A673 (cell line): ENCODE results near the gene MOV10. TPM values are rescaled to one million over a fixed set of nuclear protein-coding genes. Genes with fewer than 3 reads are reported as not detected.
"Not testable (repeated sequence)": the region's sequence is repeated elsewhere in the genome, so short reads cannot be mapped to it uniquely, and the experiment has no call there.

Source experiments
- BruUV-seq: library from RNA; stranded (reverse); fragments of 400-500 nt; replicated peaks from 2 replicates; lab custom pipeline; 2021; lab: Mats Ljungman, UMichigan
- CTCF ChIA-PET: fragments of 300-600 bp; sonication (Branson Sonifier 250); formaldehyde crosslinking; loops from one replicate; lab custom pipeline; 2022; ENCODE audit warnings: antibody characterized with exemption; lab: Charles Lee
- POLR2A ChIA-PET: fragments of 300-600 bp; sonication (Branson Sonifier 250); formaldehyde crosslinking; loops from one replicate; lab custom pipeline; 2022; ENCODE audit warnings: antibody characterized with exemption; ENCODE audit not compliant: low non-redundant PET; lab: Charles Lee
- DNase-seq: peaks from one replicate; pipeline ENCODE4 v3.0.0-alpha.2; 2015; ENCODE audit warnings: low spot score
- H3K27ac ChIP-seq: fragments of 200-600 bp; sonication (generic); 2 replicates; pipeline ENCODE4 v1.5.1; 2016; ENCODE audit warnings: mixed run types, low read depth, mild to moderate bottlenecking, mixed read lengths, antibody characterized with exemption, low read length; ENCODE audit not compliant: poor library complexity, severe bottlenecking
- H3K27me3 ChIP-seq: fragments of 200-600 bp; sonication (generic); replicated peaks from 2 replicates; pipeline ENCODE4 v1.6.1; 2017; ENCODE audit warnings: mixed run types, low read depth, mild to moderate bottlenecking, mixed read lengths, antibody characterized with exemption, low read length; ENCODE audit not compliant: insufficient read depth, poor library complexity
- H3K36me3 ChIP-seq: fragments of 200-600 bp; sonication (generic); 2 replicates; pipeline ENCODE4 v1.6.1; 2016; ENCODE audit warnings: mixed run types, mild to moderate bottlenecking, mixed read lengths, antibody characterized with exemption, low read length; ENCODE audit not compliant: insufficient read depth, poor library complexity, severe bottlenecking
- H3K4me1 ChIP-seq: fragments of 200-600 bp; sonication (generic); 2 replicates; pipeline ENCODE4 v1.6.1; 2017; ENCODE audit warnings: mixed run types, mild to moderate bottlenecking, mixed read lengths, antibody characterized with exemption, low read length; ENCODE audit not compliant: insufficient read depth, poor library complexity, severe bottlenecking
- H3K4me3 ChIP-seq: fragments of 200-600 bp; sonication (generic); 2 replicates; pipeline ENCODE4 v1.5.1; 2016; ENCODE audit warnings: low read depth, mixed run types, mild to moderate bottlenecking, mixed read lengths, low read length; ENCODE audit not compliant: poor library complexity, severe bottlenecking
- H3K9me3 ChIP-seq: fragments of 200-600 bp; sonication (generic); 2 replicates; pipeline ENCODE4 v1.6.1; 2016; ENCODE audit warnings: mixed run types, low read depth, mild to moderate bottlenecking, mixed read lengths, antibody characterized with exemption, low read length; ENCODE audit not compliant: poor library complexity, severe bottlenecking
- EZH2 ChIP-seq: fragments of 200-600 bp; sonication (generic); IDR thresholded peaks from 2 replicates; pipeline ENCODE4 v1.6.1; 2017; ENCODE audit warnings: borderline replicate concordance, low read depth, mild to moderate bottlenecking, mixed read lengths, antibody characterized with exemption, low read length; ENCODE audit not compliant: poor library complexity, severe bottlenecking
- intact Hi-C: fragments of 100-400 bp; cut with micrococcal nuclease; formaldehyde crosslinking; loops from one replicate; pipeline ENCODE4 v1.10.0; 2022; ENCODE audit not compliant: unreplicated experiment
- total RNA-seq: library from RNA; stranded (reverse); gene quantifications from 2 replicates; pipeline ENCODE4 v1.2.3, GENCODE V29; 2021
- TF ChIP-seq, protein P1 (sequence below): fragments of 300-800, 200-600 bp; sonication (generic); conservative IDR thresholded peaks from 2 replicates; pipeline ENCODE4 v1.5.1; 2017; ENCODE audit warnings: low read depth, mild to moderate bottlenecking, antibody characterized with exemption, low read length, moderate library complexity, mixed read lengths

MOV10 gene
- total RNA-seq, 1 experiment from 2014 or later = 87.1 TPM

DNA sequence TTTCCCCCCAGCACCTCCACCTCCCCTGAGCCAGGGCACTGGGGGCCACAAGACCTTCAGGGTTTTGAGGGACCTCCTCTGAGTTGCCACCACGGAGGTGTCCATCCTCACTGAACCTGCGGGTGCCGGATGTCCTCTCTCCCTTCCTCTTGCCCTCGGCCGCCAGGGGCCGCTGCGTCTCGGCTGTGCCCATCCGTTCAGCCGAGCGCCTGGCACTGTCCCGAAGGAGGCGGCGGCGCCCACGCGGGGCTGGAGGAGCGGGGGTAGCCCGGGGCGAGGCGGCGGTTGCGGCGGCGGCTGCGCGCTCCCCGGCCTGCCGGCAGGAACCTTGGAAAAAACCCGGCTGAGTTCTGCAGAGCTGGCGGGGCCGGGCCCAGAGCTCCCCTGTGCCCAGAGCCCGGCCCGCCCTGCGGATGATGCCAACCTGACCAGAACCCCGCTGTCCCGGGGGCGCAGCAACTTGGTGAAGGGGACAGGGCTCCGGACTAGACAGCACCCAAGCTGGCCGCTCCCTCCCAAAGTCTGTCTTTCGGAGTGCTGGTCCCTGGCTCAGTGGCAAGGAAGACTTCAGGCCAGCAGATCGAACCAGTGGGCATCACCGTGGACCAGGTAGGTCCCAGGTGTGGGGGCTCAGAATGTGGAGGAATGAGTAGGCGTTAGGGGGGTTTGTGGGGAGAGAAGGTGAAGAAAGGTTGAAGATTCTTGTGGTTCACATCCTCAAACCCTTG is 44.4 kb downstream of the MOV10 start:
- POLR2A ChIA-PET = no interaction called here
- TF ChIP-seq, protein P1, sequence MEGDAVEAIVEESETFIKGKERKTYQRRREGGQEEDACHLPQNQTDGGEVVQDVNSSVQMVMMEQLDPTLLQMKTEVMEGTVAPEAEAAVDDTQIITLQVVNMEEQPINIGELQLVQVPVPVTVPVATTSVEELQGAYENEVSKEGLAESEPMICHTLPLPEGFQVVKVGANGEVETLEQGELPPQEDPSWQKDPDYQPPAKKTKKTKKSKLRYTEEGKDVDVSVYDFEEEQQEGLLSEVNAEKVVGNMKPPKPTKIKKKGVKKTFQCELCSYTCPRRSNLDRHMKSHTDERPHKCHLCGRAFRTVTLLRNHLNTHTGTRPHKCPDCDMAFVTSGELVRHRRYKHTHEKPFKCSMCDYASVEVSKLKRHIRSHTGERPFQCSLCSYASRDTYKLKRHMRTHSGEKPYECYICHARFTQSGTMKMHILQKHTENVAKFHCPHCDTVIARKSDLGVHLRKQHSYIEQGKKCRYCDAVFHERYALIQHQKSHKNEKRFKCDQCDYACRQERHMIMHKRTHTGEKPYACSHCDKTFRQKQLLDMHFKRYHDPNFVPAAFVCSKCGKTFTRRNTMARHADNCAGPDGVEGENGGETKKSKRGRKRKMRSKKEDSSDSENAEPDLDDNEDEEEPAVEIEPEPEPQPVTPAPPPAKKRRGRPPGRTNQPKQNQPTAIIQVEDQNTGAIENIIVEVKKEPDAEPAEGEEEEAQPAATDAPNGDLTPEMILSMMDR = peak; percentile 85
- no peak for TF ChIP-seq EZH2
- CTCF ChIA-PET = interaction anchor here (0.6 to 1.8 kb wide), 5 partner anchors 66 to 354 kb away, joined by 3 to 11 read pairs (median 5); partner anchors contain the start of genes CTTNBP2NL and LRIG2

DNA sequence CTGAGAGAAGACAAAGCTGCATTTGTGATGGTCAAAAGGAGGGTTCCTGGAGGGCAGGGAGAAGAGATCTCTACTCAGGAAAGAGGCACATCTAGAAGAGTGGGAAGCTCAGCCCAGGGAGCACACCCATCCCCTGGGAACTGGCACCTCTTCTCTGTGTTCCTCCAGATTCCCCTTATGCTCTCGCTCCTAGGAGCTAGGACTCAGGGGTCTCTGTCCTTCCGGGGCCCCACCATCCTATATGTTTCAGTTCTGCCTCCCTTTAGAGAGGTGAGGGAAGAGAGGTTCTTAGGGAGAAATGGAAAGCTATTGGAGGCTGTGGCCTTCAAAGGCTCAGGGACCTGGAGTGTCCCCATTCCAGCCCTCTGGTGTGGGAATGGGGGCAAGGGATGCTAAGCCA is 45.2 kb downstream of the MOV10 start:
- Histone ChIP-seq H3K4me3 (no peak overlapping the region), H3K9me3 (no peaks in the 10 kb centered on the region), H3K4me1 (peaks cover 11% of the 10 kb centered on the region), H3K36me3 (no peaks in the 10 kb centered on the region), H3K27me3 (peaks cover 53% of the 10 kb centered on the region), H3K27ac (no peak overlapping the region)
- intact Hi-C loops = loop anchor here (5.0 kb wide), 1 partner anchor 958 kb away; no protein-coding TSS in a partner anchor
- no TSS peak for BruUV-seq
- POLR2A ChIA-PET = interaction anchor here (0.6 to 0.8 kb wide), 2 partner anchors 1005 to 1153 kb away, joined by 3 to 7 read pairs; no protein-coding TSS in a partner anchor
- CTCF ChIA-PET = interaction anchor here (1.8 kb wide), 1 partner anchor 85 kb away, joined by 11 read pairs; no protein-coding TSS in a partner anchor
- TF ChIP-seq, protein P1 = no peak
- TF ChIP-seq EZH2 = no peak
- no peak for DNase-seq

More for the DNA sequence above, 44.4 kb downstream of the MOV10 start:
- intact Hi-C loops = loop anchor here (5.0 kb wide), 1 partner anchor 958 kb away; no protein-coding TSS in a partner anchor
- H3K4me3 ChIP-seq = no peak overlapping the region
- no peaks in the 10 kb centered on the region for H3K36me3 ChIP-seq
- no peak overlapping the region for H3K27ac ChIP-seq
- peak; percentile 81 for DNase-seq
- peaks cover 19% of the 10 kb centered on the region for H3K4me1 ChIP-seq
- H3K27me3 ChIP-seq = peaks cover 62% of the 10 kb centered on the region
- H3K9me3 ChIP-seq = no peaks in the 10 kb centered on the region
- BruUV-seq = no TSS peak

DNA sequence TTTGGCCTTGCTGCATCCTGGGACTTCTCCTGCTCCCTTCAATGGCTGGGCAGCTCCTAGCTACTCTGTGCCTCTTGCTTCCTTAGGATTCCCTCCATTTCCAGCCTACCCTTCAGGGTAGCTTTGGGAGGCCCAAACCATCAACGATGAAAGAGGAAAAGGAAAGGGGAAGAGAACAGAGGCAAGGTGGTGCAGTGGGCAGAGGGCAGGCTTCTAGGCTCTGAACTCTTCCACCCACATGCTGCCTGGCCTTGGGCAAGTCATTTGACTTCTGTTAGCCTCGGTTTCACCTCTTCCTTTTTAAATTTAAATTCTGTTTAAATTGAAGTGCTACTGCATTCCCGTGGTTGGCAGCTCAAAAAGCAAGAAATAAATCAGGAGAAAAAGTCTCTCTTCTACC is 46.3 kb downstream of the MOV10 start:
- no peak overlapping the region for H3K27ac ChIP-seq
- H3K36me3 ChIP-seq = no peaks in the 10 kb centered on the region
- POLR2A ChIA-PET = no interaction called here
- CTCF ChIA-PET = interaction anchor here (0.5 to 1.8 kb wide), 2 partner anchors 83 to 180 kb away, joined by 3 to 4 read pairs; no protein-coding TSS in a partner anchor
- BruUV-seq = no TSS peak
- intact Hi-C loops = no loop called here
- no peak overlapping the region for H3K4me3 ChIP-seq
- peaks cover 52% of the 10 kb centered on the region for H3K27me3 ChIP-seq
- no peak for TF ChIP-seq EZH2
- TF ChIP-seq, protein P1 = no peak
- no peaks in the 10 kb centered on the region for H3K9me3 ChIP-seq
- peaks cover 4% of the 10 kb centered on the region for H3K4me1 ChIP-seq
- no peak for DNase-seq

DNA sequence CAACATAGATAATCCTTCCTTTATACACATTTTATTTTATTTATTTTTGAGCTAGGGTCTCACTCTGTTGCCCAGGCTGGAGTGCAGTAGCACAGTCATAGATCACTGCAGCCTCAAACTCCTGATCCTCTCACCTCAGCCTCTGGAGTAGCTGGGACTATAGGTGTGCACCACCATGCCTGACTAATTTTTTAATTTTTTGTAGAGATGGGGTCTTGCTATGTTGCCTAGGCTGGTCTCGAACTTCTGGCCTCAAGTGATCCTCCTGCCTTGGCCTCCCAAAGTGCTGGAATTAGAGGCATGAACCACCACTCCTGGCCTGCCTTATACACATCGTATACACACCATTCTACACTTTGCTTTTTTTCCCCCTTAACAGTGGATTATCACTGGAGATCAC is 46.8 kb downstream of the MOV10 start:
- DNase-seq, intact Hi-C loops, H3K27ac ChIP-seq, BruUV-seq, H3K36me3 ChIP-seq, H3K9me3 ChIP-seq, H3K4me3 ChIP-seq, POLR2A ChIA-PET, H3K4me1 ChIP-seq: not testable (repeated sequence)
- H3K27me3 ChIP-seq = peaks cover 52% of the 10 kb centered on the region
- CTCF ChIA-PET = interaction anchor here (0.5 to 1.8 kb wide), 2 partner anchors 83 to 257 kb away, joined by 3 to 4 read pairs; no protein-coding TSS in a partner anchor
